Transverse colon (tissue), 4 donors: Measurements from ENCODE around the gene RAB3C.

ENCODE experiments used
- POLR2AphosphoS5 ChIP-seq, 3 donors: sonication (generic); formaldehyde crosslinking; IDR thresholded peaks; one replicate each; pipeline ENCODE4 v1.6.1; 2016; ENCODE audit warnings: antibody characterized with exemption in 3 of 3
- TF ChIP-seq, protein P1 (sequence below), 5 experiments: fragments of 200-600 bp in 3 of 5; fragments of 450-650 bp in 2 of 5; sonication (generic) in 3 of 5; IDR thresholded peaks; 1 replicate in 2 of 5; 2 replicates in 3 of 5; pipeline ENCODE4 v1.5.1; 2016 to 2017; ENCODE audit warnings: antibody characterized with exemption in 5 of 5, inconsistent platforms in 3 of 5, mild to moderate bottlenecking in 2 of 5, moderate library complexity in 1 of 5

DNA sequence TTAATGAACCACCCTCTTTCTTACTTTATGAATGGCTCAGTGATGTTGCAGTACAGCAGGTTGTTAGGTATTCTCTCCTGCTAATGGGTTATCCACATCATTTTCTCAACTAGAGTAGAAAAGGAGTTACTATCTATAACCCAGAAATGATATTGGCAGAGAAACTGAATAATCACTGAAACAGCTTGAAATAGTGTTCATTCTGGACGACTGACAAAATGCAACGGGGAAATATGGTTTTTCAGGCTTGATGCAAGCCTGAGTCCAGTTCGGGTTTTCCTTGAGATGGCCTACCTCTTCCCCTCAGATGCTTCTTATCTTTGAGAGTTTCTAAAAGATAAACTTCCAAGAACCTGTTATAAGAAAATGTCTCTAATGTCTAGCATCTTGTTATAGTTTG is 187.3 kb downstream of the RAB3C start:
- no peak for TF ChIP-seq POLR2AphosphoS5 (IDR thresholded peaks at IDR 0.05)
- TF ChIP-seq, protein P1, sequence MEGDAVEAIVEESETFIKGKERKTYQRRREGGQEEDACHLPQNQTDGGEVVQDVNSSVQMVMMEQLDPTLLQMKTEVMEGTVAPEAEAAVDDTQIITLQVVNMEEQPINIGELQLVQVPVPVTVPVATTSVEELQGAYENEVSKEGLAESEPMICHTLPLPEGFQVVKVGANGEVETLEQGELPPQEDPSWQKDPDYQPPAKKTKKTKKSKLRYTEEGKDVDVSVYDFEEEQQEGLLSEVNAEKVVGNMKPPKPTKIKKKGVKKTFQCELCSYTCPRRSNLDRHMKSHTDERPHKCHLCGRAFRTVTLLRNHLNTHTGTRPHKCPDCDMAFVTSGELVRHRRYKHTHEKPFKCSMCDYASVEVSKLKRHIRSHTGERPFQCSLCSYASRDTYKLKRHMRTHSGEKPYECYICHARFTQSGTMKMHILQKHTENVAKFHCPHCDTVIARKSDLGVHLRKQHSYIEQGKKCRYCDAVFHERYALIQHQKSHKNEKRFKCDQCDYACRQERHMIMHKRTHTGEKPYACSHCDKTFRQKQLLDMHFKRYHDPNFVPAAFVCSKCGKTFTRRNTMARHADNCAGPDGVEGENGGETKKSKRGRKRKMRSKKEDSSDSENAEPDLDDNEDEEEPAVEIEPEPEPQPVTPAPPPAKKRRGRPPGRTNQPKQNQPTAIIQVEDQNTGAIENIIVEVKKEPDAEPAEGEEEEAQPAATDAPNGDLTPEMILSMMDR (IDR thresholded peaks at IDR 0.05), result no peak
